Adrenal gland (tissue), 12 donors: ENCODE results near the gene ZNF775. TPM values are rescaled to one million over a fixed set of nuclear protein-coding genes. Genes with fewer than 3 reads are reported as not detected.
A peak's percentile ranks its signal among the peaks of the same experiment; 100 is the strongest.

ENCODE experiments used
- DNase-seq, 7 donors: peaks; one replicate each; pipeline ENCODE4 v3.0.0-alpha.2; 2019 to 2020
- H3K27ac ChIP-seq, 5 donors: fragments of 200-600 bp; sonication (generic) in 4 of 5; 1 replicate in 3 of 5; 2 replicates in 2 of 5; pipeline versions ENCODE4 v1.5.1 to v1.8.0; 2016 to 2020; ENCODE audit warnings: mild to moderate bottlenecking in 1 of 5
- H3K27me3 ChIP-seq: fragments of 200-600 bp; 2 replicates; pipeline ENCODE4 v1.8.0; 2021
- H3K36me3 ChIP-seq, 2 donors: fragments of 200-600 bp; replicated peaks in 1 of 2; 1 replicate in 1 of 2; 2 replicates in 1 of 2; pipeline versions ENCODE4 v1.5.1 to v1.8.0; 2018 to 2022
- H3K4me1 ChIP-seq, 2 donors: fragments of 200-600 bp; replicated peaks in 1 of 2; 1 replicate in 1 of 2; 2 replicates in 1 of 2; pipeline versions ENCODE4 v1.5.1 to v1.8.0; 2018 to 2021
- H3K4me3 ChIP-seq, 4 donors: fragments of 200-600 bp; sonication (generic) in 3 of 4; one replicate each; pipeline ENCODE4 v1.5.1; 2016 to 2018
- H3K9me3 ChIP-seq, 3 donors: fragments of 200-600 bp; sonication (generic) in 1 of 3; replicated peaks in 1 of 3; 1 replicate in 2 of 3; 2 replicates in 1 of 3; pipeline versions ENCODE4 v1.5.1 to v1.8.0; 2016 to 2021
- POLR2A ChIP-seq, 2 donors: fragments of 450-650 bp; IDR thresholded peaks; one replicate each; pipeline ENCODE4 v1.6.1; 2017; ENCODE audit warnings: antibody characterized with exemption in 2 of 2, mild to moderate bottlenecking in 2 of 2, moderate library complexity in 1 of 2
- WGBS, 4 donors: extraction: QIAGEN DNeasy Blood & Tissue Kit in 2 of 4; methylation state at CpG; one replicate each; pipeline versions ENCODE4 v1.1.5 to v1.1.7; 2013 to 2017; 5-methylcytosine and 5-hydroxymethylcytosine counted together
- intact Hi-C, 2 donors: fragments of 100-400 bp; cut with DNase I; formaldehyde crosslinking; loops; one replicate each; pipeline versions ENCODE4 v1.14.1 to v1.15.0; 2022 to 2023
- polyA plus RNA-seq, 3 donors: library from polyadenylated mRNA; stranded (reverse); fragments of 200-250 nt in 2 of 3; fragments of 350-450 nt in 1 of 3; fragmentation: Illumina TruSeq in 1 of 3; extraction: RNeasy Lipid Tissue Mini Kit (QIAGEN cat#74804) in 1 of 3; gene quantifications; one replicate each; pipeline ENCODE4 v1.2.3, GENCODE V29; 2013 to 2014
- total RNA-seq, 9 donors: library from RNA; depleted of rRNA in 4 of 9; stranded (reverse); fragments of >200 nt in 4 of 9; fragments of 120-200 nt in 1 of 9; fragmentation: NEBNext Ultra II Directional in 1 of 9; extraction: Animal tissue kit (Norgen Biotek cat#: 25700) in 1 of 9; gene quantifications; one replicate each; pipeline versions ENCODE4 v1.1.0 to v1.2.4, GENCODE V29; 2013 to 2023
- TF ChIP-seq, protein P1 (sequence below), 6 experiments: fragments of 450-650 bp in 4 of 6; fragments of 200-600 bp in 2 of 6; sonication (generic) in 1 of 6; IDR thresholded peaks; 1 replicate in 5 of 6; 2 replicates in 1 of 6; pipeline versions ENCODE4 v1.5.1 to v1.8.0; 2016 to 2021; ENCODE audit warnings: antibody characterized with exemption in 6 of 6, mild to moderate bottlenecking in 2 of 6, moderate library complexity in 1 of 6
- donor health status: healthy with polysubstance abuse.
- donor health status: Bipolar disorder and iron deficiency.
- donor health status: DM: yes; HTN: yes; CAD: no.
- donor health status: DM: no; HTN: no; CAD: no.
- donor health status: DM: no; HTN: no; CAD: no.
- donor health status: DM: yes; HTN: yes; CAD: no.

Gene ZNF775
- total and polyA plus RNA-seq, 12 donors = 0.26 to 13.9 (median 6.1) TPM

DNA sequence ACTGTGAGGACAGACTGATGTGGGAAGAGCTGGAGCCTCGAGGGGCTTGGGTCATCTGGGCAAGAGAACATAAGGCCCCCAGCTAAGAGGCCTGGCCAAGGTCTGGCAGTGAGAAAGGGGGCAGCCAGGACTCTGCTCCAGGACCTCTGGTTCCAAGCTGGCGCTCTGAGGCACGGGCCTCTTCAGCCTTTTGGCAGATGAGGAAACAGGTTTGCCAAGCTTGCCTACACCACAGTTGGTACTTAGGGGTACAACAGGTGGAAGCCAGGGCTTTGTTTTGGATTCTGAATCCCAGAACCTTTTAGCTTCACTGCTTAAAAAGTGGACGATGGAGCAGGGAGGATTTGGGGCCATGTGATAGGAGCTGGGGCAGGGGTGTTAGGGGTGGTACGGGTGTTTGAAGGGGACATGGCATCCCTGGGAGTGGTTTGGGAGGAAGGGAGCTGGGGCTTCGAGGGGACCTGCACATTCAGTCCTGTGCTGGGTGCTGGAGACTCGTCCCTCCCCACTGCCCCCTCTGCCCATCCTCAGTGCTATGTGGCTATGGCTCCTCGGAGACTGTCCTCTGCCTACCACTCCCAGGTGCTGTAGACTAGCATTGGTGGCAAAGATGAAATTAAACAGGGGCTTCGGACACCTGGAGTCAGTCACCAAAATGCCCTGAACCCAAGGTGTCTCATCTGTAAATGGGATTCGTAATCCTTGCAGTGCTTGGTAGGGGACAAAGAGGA, 30.3 kb downstream of the ZNF775 start:
- H3K27ac ChIP-seq = no peak overlapping the region
- no peak for TF ChIP-seq POLR2A (IDR thresholded peaks at IDR 0.05)
- TF ChIP-seq, protein P1, sequence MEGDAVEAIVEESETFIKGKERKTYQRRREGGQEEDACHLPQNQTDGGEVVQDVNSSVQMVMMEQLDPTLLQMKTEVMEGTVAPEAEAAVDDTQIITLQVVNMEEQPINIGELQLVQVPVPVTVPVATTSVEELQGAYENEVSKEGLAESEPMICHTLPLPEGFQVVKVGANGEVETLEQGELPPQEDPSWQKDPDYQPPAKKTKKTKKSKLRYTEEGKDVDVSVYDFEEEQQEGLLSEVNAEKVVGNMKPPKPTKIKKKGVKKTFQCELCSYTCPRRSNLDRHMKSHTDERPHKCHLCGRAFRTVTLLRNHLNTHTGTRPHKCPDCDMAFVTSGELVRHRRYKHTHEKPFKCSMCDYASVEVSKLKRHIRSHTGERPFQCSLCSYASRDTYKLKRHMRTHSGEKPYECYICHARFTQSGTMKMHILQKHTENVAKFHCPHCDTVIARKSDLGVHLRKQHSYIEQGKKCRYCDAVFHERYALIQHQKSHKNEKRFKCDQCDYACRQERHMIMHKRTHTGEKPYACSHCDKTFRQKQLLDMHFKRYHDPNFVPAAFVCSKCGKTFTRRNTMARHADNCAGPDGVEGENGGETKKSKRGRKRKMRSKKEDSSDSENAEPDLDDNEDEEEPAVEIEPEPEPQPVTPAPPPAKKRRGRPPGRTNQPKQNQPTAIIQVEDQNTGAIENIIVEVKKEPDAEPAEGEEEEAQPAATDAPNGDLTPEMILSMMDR (IDR thresholded peaks at IDR 0.05) = no peak
- H3K9me3 ChIP-seq = no peaks in the 10 kb centered on the region
- no peaks in the 10 kb centered on the region for H3K27me3 ChIP-seq
- peaks cover 10 to 21% of the 10 kb centered on the region in 2 donors for H3K4me1 ChIP-seq
- no peak overlapping the region for H3K4me3 ChIP-seq
- WGBS, 4 donors = 83 to 92% (median 86%) methylated on average over 7 to 10 of the region's 10 CpGs
- H3K36me3 ChIP-seq = no peaks in the 10 kb centered on the region
- intact Hi-C loops = loop anchor here (2.0 to 10.0 kb wide), 2 partner anchors 41 to 55 kb away; partner anchors contain the start of gene REPIN1 (in 1 of the 2)
- peak in 2 of 7 donors; percentile 19 to 49 for DNase-seq

DNA sequence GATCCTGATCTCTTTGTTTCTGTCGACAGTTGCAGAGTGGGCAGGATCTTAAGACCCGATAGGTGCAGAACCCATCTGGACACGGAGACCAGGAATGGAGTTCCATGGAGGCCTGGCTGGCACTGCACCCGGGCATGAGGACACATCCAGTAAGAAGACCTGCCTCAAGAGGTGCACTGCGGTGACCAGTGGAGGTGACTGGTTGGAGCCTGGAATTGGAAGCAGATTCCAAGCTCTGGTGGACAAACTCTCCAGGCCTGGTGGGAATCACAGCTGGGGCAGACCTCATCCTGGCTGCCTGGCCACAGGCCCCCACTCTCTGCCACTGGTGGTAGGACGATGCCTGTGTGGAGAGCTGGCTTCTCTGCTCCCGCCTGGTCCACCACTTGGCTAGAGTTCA, 31.0 kb downstream of the ZNF775 start:
- H3K36me3 ChIP-seq = no peaks in the 10 kb centered on the region
- no peak overlapping the region for H3K4me3 ChIP-seq
- no peaks in the 10 kb centered on the region for H3K9me3 ChIP-seq
- no peaks in the 10 kb centered on the region for H3K27me3 ChIP-seq
- intact Hi-C loops = loop anchor here (2.0 to 10.0 kb wide), 2 partner anchors 41 to 55 kb away; partner anchors contain the start of gene REPIN1 (in 1 of the 2)
- H3K4me1 ChIP-seq = peaks cover 9 to 19% of the 10 kb centered on the region in 2 donors
- TF ChIP-seq POLR2A (IDR thresholded peaks at IDR 0.05) = no peak
- TF ChIP-seq, protein P1 (IDR thresholded peaks at IDR 0.05) = no peak
- 91 to 96% (median 94%) methylated on average over 3 to 7 of the region's 7 CpGs for WGBS, 4 donors
- peak in 1 of 7 donors; percentile 12 for DNase-seq
- H3K27ac ChIP-seq = no peak overlapping the region

DNA sequence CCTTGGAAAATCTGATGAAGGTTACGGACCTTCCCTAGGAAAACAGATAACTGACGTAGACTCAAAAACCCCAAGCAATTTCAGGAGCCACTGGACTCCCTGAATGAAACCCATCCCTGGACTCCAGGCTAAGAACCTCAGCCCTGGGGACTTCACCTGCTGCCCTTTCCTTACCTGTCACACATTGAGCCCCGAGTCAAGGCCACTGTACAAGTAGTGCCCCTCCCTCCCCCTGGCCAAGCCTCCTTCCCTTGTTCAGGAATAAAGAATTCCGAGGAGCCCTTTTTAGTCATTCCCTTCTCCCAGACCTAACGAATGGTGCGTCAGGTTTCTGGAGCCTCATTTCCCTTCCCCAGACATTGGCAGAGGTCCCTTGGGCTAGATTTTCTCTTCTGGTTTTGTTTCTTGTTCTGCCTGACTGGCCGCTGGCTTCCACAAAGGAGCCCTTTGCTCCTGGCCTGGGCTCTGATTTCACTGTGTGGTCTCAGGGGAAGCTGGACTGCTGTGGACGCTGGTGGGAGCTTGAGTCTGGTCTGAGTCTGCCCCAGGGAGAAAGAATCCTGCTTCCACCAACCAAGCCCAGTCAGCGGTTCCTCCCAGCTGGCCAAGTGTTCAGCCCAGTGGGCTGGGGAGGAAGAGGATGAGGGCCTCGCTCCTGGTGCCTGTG, 31.7 kb downstream of the ZNF775 start:
- no peak for TF ChIP-seq POLR2A (IDR thresholded peaks at IDR 0.05)
- TF ChIP-seq, protein P1 (IDR thresholded peaks at IDR 0.05) = no peak
- DNase-seq = no peak
- Histone ChIP-seq H3K4me3 (no peak overlapping the region), H3K9me3 (no peaks in the 10 kb centered on the region), H3K27ac (no peak overlapping the region), H3K36me3 (no peaks in the 10 kb centered on the region), H3K4me1 (peaks cover 9 to 19% of the 10 kb centered on the region in 2 donors), H3K27me3 (no peaks in the 10 kb centered on the region)
- intact Hi-C loops = loop anchor here (2.0 to 10.0 kb wide), 2 partner anchors 42 to 56 kb away; partner anchors contain the start of gene REPIN1 (in 1 of the 2)
- 75 to 89% (median 80%) methylated on average over 9 to 10 of the region's 10 CpGs for WGBS, 4 donors

DNA sequence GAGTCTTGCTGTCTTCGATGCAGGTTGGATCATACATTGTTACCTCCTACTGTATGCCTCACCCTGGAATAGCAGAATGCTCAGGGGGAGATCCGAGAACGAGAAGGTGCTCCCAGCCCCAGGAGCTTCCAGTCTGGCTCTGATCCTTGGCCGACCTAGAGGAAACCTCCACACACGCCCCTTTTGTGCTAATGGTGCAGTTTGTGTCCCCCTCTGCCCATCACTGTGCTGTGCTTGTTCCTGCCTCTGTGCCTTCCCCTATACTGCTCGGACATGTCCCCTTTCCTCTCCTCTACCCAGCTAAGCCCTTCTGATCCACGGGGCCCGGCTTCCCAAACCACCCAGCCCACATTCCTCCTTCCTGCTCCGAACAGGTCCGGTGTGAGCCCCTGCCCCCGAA, 32.5 kb downstream of the ZNF775 start:
- no peak overlapping the region for H3K4me3 ChIP-seq
- H3K36me3 ChIP-seq = no peaks in the 10 kb centered on the region
- no peaks in the 10 kb centered on the region for H3K27me3 ChIP-seq
- intact Hi-C loops = loop anchor here (2.0 to 10.0 kb wide), 2 partner anchors 43 to 57 kb away; partner anchors contain the start of gene REPIN1 (in 1 of the 2)
- H3K27ac ChIP-seq = no peak overlapping the region
- TF ChIP-seq, protein P1 (IDR thresholded peaks at IDR 0.05) = no peak
- no peak for TF ChIP-seq POLR2A (IDR thresholded peaks at IDR 0.05)
- no peak for DNase-seq
- 87 to 90% (median 87%) methylated on average over 10 to 11 of the region's 11 CpGs for WGBS, 4 donors
- peaks cover 1 to 11% of the 10 kb centered on the region in 2 donors for H3K4me1 ChIP-seq
- no peaks in the 10 kb centered on the region for H3K9me3 ChIP-seq
